ENCODE measurements around the gene NID2. TPM values are rescaled to one million over a fixed set of nuclear protein-coding genes. Genes with fewer than 3 reads are reported as not detected.
A peak's percentile ranks its signal among the peaks of the same experiment; 100 is the strongest.

Gene NID2
- total RNA-seq, 1 experiment from 2014 or later, result 6.6 TPM

DNA sequence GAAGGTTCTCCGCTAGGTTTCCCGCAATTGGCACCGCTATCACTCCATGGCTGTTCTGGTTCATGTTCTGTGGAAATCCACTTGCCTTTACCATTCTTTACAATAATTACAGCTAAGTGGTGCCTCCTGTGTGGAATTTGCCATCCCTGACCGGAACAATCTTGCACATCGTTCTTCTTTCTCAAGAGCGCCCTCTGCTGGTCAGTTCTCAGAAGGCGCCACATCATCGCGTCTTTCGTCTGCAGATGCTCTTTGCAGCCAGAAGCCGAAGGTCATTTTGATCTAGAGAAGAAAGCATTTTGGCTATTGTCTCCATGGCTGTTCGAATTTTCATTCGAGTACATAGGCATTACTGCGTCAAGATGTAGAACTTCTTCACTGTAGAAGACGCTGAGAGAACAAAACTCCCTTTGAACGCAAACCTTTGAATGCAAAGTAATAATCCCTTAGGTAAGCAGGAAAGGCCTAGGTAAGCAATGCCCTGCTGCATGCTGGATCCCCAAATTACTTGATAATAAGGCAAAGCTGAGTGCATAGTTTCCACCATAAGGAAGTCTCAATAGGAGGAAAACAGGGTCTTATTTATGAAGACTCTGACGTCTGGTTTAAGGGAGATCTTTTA lies 89.7 kb downstream of the NID2 start:
- WGBS (ENCODE audit: extremely low coverage, insufficient read length, low lambda C conversion rate), result 100% methylated on average over 1 of the region's 17 CpGs
- peak; percentile 79 for DNase-seq
- Histone ChIP-seq H4K20me1 (ENCODE audit: control insufficient read depth, insufficient read depth, insufficient read length) (no peaks in the 10 kb centered on the region), H3K4me1 (ENCODE audit: insufficient read depth, low read length) (no peaks in the 10 kb centered on the region), H3K9me3 (ENCODE audit: control insufficient read depth, low read depth, low read length) (no peaks in the 10 kb centered on the region), H3K79me2 (ENCODE audit: insufficient read depth, low read length) (no peaks in the 10 kb centered on the region), H2BK20ac (ENCODE audit: low read depth, low read length, poor library complexity, severe bottlenecking) (no peak overlapping the region), H3K23me2 (ENCODE audit: insufficient read length, low read depth, low read length, poor library complexity, severe bottlenecking) (no peaks in the 10 kb centered on the region), H2BK5ac (ENCODE audit: insufficient read length, low read length) (no peak overlapping the region), H3K14ac (ENCODE audit: insufficient read depth, low read length) (no peak overlapping the region), H3K79me1 (ENCODE audit: insufficient read depth, low read depth, low read length, poor library complexity, severe bottlenecking) (no peaks in the 10 kb centered on the region), H3K56ac (ENCODE audit: insufficient read length, low read depth, low read length) (no peak overlapping the region), H2BK120ac (ENCODE audit: low read depth, low read length, poor library complexity, severe bottlenecking) (no peak overlapping the region), H4K8ac (replicated peaks; ENCODE audit: insufficient read length, low read depth, low read length) (no peak overlapping the region), H3K18ac (ENCODE audit: insufficient read length, low read depth, low read length) (no peak overlapping the region), H2AFZ (ENCODE audit: low read length) (no peak overlapping the region), H3K23ac (ENCODE audit: insufficient read length, low read depth, low read length) (no peak overlapping the region), H3K4me2 (ENCODE audit: insufficient read depth, insufficient read length, low read length) (no peak overlapping the region), H2BK12ac (ENCODE audit: insufficient read length, low read depth, low read length) (no peak overlapping the region), H3K9ac (ENCODE audit: extremely low read depth, insufficient read length, low read length) (no peak overlapping the region), H3T11ph (ENCODE audit: low read length) (no peak overlapping the region), H4K91ac (ENCODE audit: insufficient read length, low read depth, low read length) (no peak overlapping the region), H2AK5ac (ENCODE audit: insufficient read length, low read length) (no peak overlapping the region), H3K27me3 (ENCODE audit: insufficient read depth, low read length) (no peaks in the 10 kb centered on the region), H3K4ac (ENCODE audit: low read depth, low read length) (no peak overlapping the region), H3K27ac (ENCODE audit: insufficient read length, low read depth, low read length) (no peak overlapping the region), H2BK15ac (ENCODE audit: low read depth, low read length) (no peak overlapping the region), H4K5ac (ENCODE audit: insufficient read length, low read depth, low read length) (no peak overlapping the region)
- Mint-ChIP-seq H3K4me3 (no peak overlapping the region), H3K27ac (no peak overlapping the region; a peak in 1 of 7 replicates), H3K4me1 (peaks cover 13 to 15% of the 10 kb centered on the region in 2 experiments), H3K27me3 (ENCODE audit: low read depth) (peaks cover 9% of the 10 kb centered on the region), H3K36me3 (ENCODE audit: insufficient read depth in 1 of 3, low read depth in 3 of 3) (no peaks in the 10 kb centered on the region), H3K9me3 (no peaks in the 10 kb centered on the region)
- TF ChIP-seq, protein P1, sequence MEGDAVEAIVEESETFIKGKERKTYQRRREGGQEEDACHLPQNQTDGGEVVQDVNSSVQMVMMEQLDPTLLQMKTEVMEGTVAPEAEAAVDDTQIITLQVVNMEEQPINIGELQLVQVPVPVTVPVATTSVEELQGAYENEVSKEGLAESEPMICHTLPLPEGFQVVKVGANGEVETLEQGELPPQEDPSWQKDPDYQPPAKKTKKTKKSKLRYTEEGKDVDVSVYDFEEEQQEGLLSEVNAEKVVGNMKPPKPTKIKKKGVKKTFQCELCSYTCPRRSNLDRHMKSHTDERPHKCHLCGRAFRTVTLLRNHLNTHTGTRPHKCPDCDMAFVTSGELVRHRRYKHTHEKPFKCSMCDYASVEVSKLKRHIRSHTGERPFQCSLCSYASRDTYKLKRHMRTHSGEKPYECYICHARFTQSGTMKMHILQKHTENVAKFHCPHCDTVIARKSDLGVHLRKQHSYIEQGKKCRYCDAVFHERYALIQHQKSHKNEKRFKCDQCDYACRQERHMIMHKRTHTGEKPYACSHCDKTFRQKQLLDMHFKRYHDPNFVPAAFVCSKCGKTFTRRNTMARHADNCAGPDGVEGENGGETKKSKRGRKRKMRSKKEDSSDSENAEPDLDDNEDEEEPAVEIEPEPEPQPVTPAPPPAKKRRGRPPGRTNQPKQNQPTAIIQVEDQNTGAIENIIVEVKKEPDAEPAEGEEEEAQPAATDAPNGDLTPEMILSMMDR (conservative IDR thresholded peaks at IDR 0.05), result peak; percentile 95

Data from H9 (cell line).